NCI-H526 treated with DMSO at 0.1 percent for 48 hours (cell line): Measurements from ENCODE around the gene CALML5.

Experiments
- DNase-seq: peaks from one replicate; lab custom pipeline; 2025; lab: John Stamatoyannopoulos, UW

CALML5 gene

GRCh38 chr10:5533098-5533731 is 33.8 kb upstream of the CALML5 start:
- no peak for DNase-seq

- DNase-seq: no peak
Measured at GRCh38 chr10:5532618-5533097, 33.3 kb upstream of the CALML5 start.

- DNase-seq: no peak
Measured at GRCh38 chr10:5532307-5532605, 32.9 kb upstream of the CALML5 start.

- no peak for DNase-seq
Measured at GRCh38 chr10:5531558-5532306, 32.4 kb upstream of the CALML5 start.

- no peak for DNase-seq
Measured at GRCh38 chr10:5530846-5531557, 31.6 kb upstream of the CALML5 start.

GRCh38 chr10:5530412-5530806 is 31.0 kb upstream of the CALML5 start:
- DNase-seq: no peak

GRCh38 chr10:5529702-5530411 is 30.5 kb upstream of the CALML5 start:
- DNase-seq: no peak

- DNase-seq: no peak
Measured at GRCh38 chr10:5528989-5529701, 29.8 kb upstream of the CALML5 start.

GRCh38 chr10:5527332-5528200 is 28.2 kb upstream of the CALML5 start:
- DNase-seq: peak; percentile 32

GRCh38 chr10:5526691-5527331 is 27.4 kb upstream of the CALML5 start:
- no peak for DNase-seq

- DNase-seq: no peak
Measured at GRCh38 chr10:5525561-5526341, 26.4 kb upstream of the CALML5 start.

- no peak for DNase-seq
Measured at GRCh38 chr10:5524641-5525560, 25.5 kb upstream of the CALML5 start, which contains the start of gene CALML3. TSS of gene CALML3 (plus strand) at chr10:5524961. CDS start at chr10:5525086, 125 bp downstream.

GRCh38 chr10:5523796-5524574 is 24.6 kb upstream of the CALML5 start:
- DNase-seq: no peak

GRCh38 chr10:5522913-5523560 is 23.7 kb upstream of the CALML5 start:
- DNase-seq: no peak

GRCh38 chr10:5519054-5519453 is 19.7 kb upstream of the CALML5 start:
- DNase-seq: no peak

- DNase-seq: peak; percentile 56
Measured at GRCh38 chr10:5518143-5518542, 18.8 kb upstream of the CALML5 start.

- DNase-seq: no peak
Measured at GRCh38 chr10:5517546-5517945, 18.2 kb upstream of the CALML5 start.
